ENCODE results near the gene DHRS1. TPM values are rescaled to one million over a fixed set of nuclear protein-coding genes. Genes with fewer than 3 reads are reported as not detected.

The DHRS1 gene
- polyA plus RNA-seq (2012; ENCODE audit: insufficient read depth, insufficient read length), result 29.6 TPM

DNA sequence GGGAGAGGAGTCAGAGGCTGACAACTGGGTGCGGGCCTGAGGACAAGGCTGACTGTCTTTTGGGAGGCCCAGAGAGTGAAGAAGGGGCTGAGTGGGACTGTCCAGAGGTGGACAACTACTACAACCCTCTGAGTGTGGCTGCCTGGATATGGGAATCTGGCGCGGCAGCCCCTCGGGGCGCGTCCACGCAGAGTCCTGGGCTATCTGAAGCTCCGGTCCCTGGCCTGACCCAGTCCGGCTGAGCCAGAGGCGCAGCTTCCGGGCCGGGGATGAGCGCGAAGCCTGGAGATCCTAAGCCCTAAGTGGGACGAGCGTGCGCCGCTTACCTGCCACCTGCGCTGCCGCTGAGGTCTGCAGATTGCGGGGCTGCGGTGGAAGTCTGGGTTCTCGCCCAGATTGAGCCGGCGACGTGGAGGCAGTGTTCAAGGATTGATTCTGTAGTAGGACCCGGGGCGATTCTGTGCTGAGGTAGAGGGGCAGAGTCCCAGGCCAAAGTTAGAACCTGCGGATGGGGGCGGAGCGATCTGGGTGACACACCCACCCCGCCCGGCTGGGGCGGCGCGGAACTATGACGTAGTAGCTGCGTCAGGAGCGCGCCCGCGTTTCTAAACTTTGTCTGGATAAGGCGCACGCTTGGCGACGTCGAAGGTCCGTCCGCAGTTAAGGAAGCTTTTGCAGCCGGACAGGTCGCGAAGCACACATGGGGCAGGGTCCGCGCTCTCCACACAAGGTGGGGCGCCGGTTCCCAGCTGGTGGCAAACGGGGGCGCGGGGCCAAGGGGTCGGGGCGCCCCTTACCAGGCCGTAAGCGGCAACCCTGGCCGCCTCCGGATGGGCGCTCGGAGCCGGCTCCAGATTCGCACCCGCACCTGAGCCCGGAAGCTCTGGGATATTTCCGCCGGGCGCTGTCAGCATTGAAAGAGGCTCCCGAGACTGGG lies at the start of gene DHRS1, which contains the start of gene NOP9:
Gene DHRS1, minus strand, starts transcription at position 526 of the 937 bp plus-strand sequence. CDS start 674 bp downstream, outside the sequence.
Gene NOP9, plus strand, starts transcription at position 596 of the 937 bp plus-strand sequence. Its CDS starts 105 bp downstream, at position 701.
- DNase-seq (ENCODE audit: low read depth, low spot score), result peak; percentile 84
- peak within 1 kb of the TSS; percentile 94 for H3K4me3 ChIP-seq (ENCODE audit: low read length)

DNA sequence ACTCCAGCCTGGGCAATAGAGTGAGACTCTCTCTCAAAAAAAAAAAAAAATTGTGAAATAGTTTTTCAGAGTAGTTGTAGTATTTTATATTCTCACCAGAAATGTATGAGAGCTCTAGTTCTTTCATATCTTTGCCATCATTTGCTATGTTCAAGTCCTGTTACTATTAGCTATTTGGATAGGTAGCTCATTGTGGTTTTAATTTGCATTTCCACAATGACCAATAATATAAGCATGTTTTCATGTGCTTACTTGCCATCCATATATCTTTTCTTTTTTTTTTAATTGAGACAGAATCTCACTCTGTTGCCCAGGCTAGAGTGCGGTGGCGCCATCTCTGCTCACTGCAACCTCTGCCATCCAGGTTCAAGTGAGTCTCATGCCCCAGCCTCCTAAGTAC lies 48.6 kb upstream of the DHRS1 start:
- no peak for DNase-seq (ENCODE audit: low read depth, low spot score)
- no peak overlapping the region for H3K4me3 ChIP-seq (ENCODE audit: low read length)

DNA sequence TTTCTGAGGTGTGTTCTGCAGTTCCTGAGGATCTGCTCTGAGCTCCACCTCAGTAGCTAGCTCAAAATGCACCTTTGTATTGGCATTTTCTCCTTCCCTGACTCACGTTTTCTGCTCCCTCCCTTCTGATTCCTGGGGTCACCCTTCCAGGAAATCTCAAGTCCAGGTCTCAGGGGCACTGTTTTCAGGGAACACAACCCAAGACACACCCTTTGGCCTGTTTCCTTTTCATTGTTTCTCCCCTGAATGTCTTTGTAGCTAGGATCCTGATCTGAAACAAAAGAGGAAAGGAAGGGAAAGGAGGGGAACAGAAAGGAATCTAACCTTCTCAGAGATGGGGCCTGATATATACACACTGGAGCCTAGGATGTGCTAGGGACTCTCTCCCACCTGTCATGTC lies 47.6 kb upstream of the DHRS1 start:
- no peak overlapping the region for H3K4me3 ChIP-seq (ENCODE audit: low read length)
- DNase-seq (ENCODE audit: low read depth, low spot score), result no peak

GRCh38 chr14:24343795-24344660 lies 44.4 kb upstream of the DHRS1 start:
- DNase-seq (ENCODE audit: low read depth, low spot score), result no peak
- no peak overlapping the region for H3K4me3 ChIP-seq (ENCODE audit: low read length)

- H3K4me3 ChIP-seq (ENCODE audit: low read length), result no peak overlapping the region
These were observed 43.3 kb upstream of the DHRS1 start for GRCh38 chr14:24342889-24343288.

GRCh38 chr14:24340606-24341005 lies 41.0 kb upstream of the DHRS1 start:
- no peak for DNase-seq (ENCODE audit: low read depth, low spot score)
- no peak overlapping the region for H3K4me3 ChIP-seq (ENCODE audit: low read length)

More at GRCh38 chr14:24342889-24343288, 43.3 kb upstream of the DHRS1 start:
- no peak for DNase-seq (ENCODE audit: low read depth, low spot score)

DNA sequence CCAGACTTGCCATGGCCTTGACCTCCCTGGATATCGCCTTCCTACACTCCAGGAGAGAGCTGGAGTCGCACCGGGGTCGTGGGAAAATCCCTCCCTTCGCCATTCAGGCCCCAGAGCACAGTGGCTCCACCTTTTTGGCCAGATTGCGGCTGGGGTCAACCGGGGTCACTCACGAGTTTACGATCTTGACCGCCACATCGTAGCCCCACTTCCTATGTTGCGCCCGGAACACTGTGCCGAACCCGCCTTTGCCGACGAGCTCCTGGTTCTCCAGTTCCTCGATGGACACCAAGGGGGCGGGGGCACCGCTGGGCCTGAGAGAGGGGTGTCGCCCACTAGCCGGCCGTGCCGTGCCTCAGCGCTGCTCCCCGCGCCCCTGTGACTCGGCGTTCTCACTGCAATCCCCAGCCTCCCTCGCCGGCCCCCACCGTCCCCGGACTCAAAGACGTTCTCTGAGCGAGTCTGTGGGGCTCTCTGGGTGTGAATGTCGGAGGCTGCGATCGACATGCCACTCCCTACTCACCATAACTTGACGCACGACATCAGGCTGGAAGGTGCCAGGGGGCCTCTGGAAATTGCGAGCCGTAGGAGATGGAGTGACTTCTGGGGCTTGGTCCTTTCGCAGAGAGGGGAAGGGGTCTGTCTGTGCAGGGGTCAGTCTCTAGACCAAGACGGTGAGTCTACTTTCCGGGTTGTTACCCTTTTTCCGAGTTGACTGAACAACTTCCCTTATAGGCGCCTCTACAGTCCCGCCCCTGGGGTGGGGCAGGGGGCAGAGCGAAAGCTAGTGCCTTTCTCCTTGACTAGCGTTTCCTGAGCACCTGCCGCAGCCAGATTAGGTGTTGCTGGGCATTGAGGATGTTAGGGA lies 39.9 kb upstream of the DHRS1 start, which contains the start of gene RIPK3:
Gene RIPK3, minus strand, starts transcription at position 708 of the 868 bp plus-strand sequence. Its CDS starts 165 bp downstream, at position 543.
- H3K4me3 ChIP-seq (ENCODE audit: low read length), result peak within 1 kb of the TSS; percentile 55
- DNase-seq (ENCODE audit: low read depth, low spot score), result peak; percentile 29

DNA sequence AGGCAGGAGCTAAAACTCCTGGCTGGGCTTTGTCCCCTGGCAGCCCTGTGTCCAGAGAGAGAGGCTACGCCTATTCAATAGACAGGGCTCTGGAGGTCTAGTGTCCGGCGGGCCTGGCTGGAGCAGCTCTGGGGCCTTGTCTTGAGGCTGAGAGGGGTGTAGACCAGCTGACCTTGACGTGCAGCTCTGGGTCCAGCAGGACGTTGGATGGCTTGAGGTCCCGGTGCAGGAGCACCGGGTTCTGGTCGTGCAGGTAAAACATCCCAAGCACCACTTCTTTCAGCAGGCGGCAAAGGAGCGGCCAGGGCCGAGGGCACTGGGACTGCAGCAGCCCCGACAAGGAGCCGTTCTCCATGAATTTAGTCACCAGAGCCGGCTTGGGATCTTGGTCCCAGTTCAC lies 39.3 kb upstream of the DHRS1 start:
- no peak for DNase-seq (ENCODE audit: low read depth, low spot score)
- H3K4me3 ChIP-seq (ENCODE audit: low read length), result no peak overlapping the region

DNA sequence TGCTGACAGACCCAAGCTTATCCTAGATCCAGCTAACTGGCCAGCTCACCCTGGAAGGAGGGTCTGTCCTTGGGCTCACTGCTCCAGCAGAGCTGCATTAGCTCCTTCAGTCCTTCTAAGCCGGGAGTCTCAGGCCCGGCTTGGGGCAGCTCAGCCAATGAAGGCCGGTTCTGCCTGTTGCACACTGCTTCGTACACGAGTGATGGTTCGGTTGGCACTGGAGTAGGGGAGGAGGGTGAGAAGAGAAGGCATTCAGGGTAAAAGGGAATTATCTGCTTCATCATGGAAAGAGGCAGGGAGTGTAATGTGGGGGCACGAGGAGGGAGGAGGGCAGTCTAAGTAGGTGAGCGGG lies 38.2 kb upstream of the DHRS1 start:
- DNase-seq (ENCODE audit: low read depth, low spot score), result no peak
- H3K4me3 ChIP-seq (ENCODE audit: low read length), result no peak overlapping the region

- no peak overlapping the region for H3K4me3 ChIP-seq (ENCODE audit: low read length)
- DNase-seq (ENCODE audit: low read depth, low spot score), result no peak
These were observed 37.7 kb upstream of the DHRS1 start for GRCh38 chr14:24337144-24337823.

DNA sequence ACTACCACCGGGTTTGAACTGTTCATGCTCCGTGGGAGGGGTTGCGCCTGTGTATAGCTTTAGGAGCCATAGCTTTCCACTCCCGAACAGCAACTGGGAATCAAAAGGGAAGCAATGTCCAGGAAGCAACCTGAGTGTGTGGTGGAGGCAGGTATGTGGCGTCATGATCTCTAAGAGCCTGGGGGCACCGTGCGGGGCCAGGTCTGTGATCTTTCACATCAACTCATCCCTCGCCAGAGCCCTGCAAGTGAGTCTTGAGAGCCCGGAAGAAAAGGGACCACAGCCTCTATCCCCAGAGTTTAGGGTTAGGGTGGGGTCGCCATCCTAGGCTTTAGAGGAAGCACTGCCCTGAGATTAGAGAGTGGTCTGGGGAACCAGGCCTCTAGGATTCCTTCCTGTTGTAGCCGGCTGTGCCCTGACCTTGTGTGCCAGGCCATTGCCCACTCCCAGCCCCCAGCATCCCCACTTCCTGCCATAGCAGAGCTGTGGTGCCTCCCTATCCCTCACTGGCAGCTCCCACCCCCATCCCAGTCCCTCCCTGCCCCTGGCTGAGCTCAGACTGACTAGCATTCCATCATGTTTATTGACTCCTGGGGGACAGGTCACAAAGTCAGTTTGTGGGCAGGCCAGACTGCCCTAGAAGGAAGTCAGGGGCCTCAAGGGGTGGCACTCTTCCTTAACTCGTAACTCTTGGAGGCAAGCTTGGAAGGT lies 36.0 kb upstream of the DHRS1 start:
- no peak for DNase-seq (ENCODE audit: low read depth, low spot score)

GRCh38 chr14:24334431-24335291 lies 35.1 kb upstream of the DHRS1 start, which contains the start of gene ADCY4:
Gene ADCY4, minus strand, starts transcription at chr14:24335071. Its CDS starts 419 bp downstream, at chr14:24334652.
- DNase-seq (ENCODE audit: low read depth, low spot score), result no peak
- peak within 1 kb of the TSS; percentile 33 for H3K4me3 ChIP-seq (ENCODE audit: low read length)

More for the DNA sequence above, 36.0 kb upstream of the DHRS1 start:
- no peak overlapping the region for H3K4me3 ChIP-seq (ENCODE audit: low read length)

DNA sequence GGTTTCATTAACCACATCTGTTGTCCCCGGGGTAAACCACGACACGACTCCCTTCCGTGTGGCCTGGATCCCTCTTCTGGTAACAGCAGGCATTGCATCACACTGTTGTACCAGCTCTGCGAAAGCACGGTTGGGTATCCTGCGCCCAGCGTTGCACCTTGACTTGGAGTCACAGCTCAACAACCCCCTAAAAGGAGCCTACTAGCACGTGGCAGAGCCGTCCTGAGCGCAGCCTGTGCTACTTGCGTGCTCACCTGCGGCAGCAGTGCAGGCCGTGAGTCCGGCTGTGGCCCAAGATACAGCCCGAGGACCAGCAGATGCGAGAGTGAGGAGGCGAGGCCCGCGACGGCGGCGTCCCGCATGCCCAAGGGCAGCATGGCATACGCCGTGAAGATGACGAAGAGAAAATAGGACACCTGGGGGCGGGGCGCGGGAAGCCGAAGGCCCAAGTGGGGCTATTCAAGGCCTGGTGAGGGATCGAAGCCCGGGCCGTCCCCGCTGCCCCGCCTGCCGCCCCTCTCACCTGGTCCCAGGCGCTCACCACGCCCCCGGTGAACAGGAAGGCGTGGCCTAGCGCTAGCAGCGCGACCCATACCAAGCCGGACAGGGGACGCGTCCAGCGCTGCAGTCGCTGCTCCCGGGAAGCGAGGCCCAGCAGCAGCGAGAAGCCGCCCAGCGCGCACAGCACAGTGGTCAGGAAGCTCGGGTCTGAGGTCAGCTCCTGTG lies 32.9 kb upstream of the DHRS1 start:
- H3K4me3 ChIP-seq (ENCODE audit: low read length), result no peak overlapping the region
- peak; percentile 93 for DNase-seq (ENCODE audit: low read depth, low spot score)

- DNase-seq (ENCODE audit: low read depth, low spot score), result no peak
These were observed 32.2 kb upstream of the DHRS1 start for GRCh38 chr14:24331731-24332267.

DNA sequence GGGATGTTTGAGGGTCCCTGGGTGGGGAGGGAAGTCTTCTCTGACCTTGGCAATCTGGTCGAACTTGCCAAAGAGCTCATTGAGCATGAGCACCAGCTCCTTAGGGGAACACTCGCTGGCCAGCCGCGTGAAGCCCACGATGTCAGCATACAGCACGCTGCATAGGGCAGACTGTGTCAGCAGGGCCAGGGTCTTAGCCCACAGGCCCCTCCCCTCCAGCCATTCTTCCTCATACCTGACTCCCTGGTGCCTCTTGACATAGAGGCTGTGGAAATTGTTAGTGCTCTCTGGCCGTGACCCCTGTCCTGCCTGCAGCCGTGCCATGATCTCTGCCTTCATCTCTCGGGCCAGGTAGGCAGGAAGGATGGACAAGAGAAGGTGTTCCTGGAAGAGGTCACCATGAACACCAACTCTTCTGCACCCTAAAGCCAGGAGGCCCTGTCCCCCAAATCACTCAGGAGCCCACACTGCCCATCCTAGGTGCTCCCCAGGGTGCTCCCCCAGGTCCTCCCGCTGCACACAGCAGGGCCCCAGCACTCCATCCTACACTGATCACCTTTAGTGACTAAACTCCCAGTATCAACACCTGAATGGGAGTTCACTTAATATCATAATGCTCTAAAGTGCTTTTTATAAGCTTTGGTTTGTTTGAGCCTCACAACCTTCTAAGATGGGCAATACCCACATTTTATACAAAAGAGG lies 31.5 kb upstream of the DHRS1 start:
- DNase-seq (ENCODE audit: low read depth, low spot score), result no peak

More at GRCh38 chr14:24331731-24332267, 32.2 kb upstream of the DHRS1 start:
- no peak overlapping the region for H3K4me3 ChIP-seq (ENCODE audit: low read length)

More for the DNA sequence above, 31.5 kb upstream of the DHRS1 start:
- H3K4me3 ChIP-seq (ENCODE audit: low read length), result no peak overlapping the region

All from Jurkat, Clone E6-1 (cell line).